Fibroblast of the aortic adventitia (primary cell): ENCODE results near the gene KDM6B. TPM values are rescaled to one million over a fixed set of nuclear protein-coding genes. Genes with fewer than 3 reads are reported as not detected.

Experiments used
- DNase-seq: peaks from one replicate; pipeline ENCODE4 v3.0.0-alpha.2; 2010; ENCODE audit warnings: low read depth
- H3K4me3 ChIP-seq: 2 replicates; pipeline ENCODE4 v1.5.1; 2011; ENCODE audit warnings: low read depth, mild to moderate bottlenecking, control low read depth, low read length, moderate library complexity
- CTCF ChIP-seq: IDR thresholded peaks from 2 replicates; pipeline ENCODE4 v1.5.1; 2011; ENCODE audit warnings: mild to moderate bottlenecking, low read length, control low read depth, inconsistent platforms; ENCODE audit not compliant: insufficient read depth
- total RNA-seq: library from RNA; depleted of rRNA; stranded (reverse); fragments of >200 nt; gene quantifications from 2 replicates; pipeline ENCODE4 v1.2.3, GENCODE V29; 2012; ENCODE audit warnings: low replicate concordance

The KDM6B gene
- total RNA-seq, 1 donor, result 5.7 TPM

GRCh38 chr17:7853691-7854038 lies 19.6 kb downstream of the KDM6B start:
- no peak for TF ChIP-seq CTCF
- H3K4me3 ChIP-seq, result no peak overlapping the region
- no peak for DNase-seq

- DNase-seq, result no peak
- H3K4me3 ChIP-seq, result no peak overlapping the region
- no peak for TF ChIP-seq CTCF
These were observed 20.2 kb downstream of the KDM6B start for GRCh38 chr17:7854078-7854777.

- DNase-seq, result peak; percentile 15
- no peak for TF ChIP-seq CTCF
- H3K4me3 ChIP-seq, result peak within 1 kb of the TSS; percentile 74
These were observed 21.0 kb downstream of the KDM6B start, which contains the start of gene TMEM88 for GRCh38 chr17:7854851-7855659. Gene TMEM88, plus strand, starts transcription at chr17:7855066. Its CDS starts 9 bp downstream, at chr17:7855075.

GRCh38 chr17:7855660-7856010 lies 21.6 kb downstream of the KDM6B start:
- no peak for DNase-seq
- H3K4me3 ChIP-seq, result peak overlapping the region; percentile 74
- TF ChIP-seq CTCF, result no peak

GRCh38 chr17:7856011-7856810 lies 22.2 kb downstream of the KDM6B start:
- no peak for TF ChIP-seq CTCF
- peak overlapping the region; percentile 74 for H3K4me3 ChIP-seq
- DNase-seq, result peak; percentile 46

- TF ChIP-seq CTCF, result peak; percentile 62
- peak within 1 kb of the TSS; percentile 86 for H3K4me3 ChIP-seq
- DNase-seq, result peak; percentile 100
These were observed 23.0 kb downstream of the KDM6B start, which contains the start of gene NAA38 for GRCh38 chr17:7856811-7857712. Gene NAA38, minus strand, starts transcription at chr17:7857559. Its CDS starts 96 bp downstream, at chr17:7857463.
